NCI-H2107 (cell line): Measurements from ENCODE around the gene ANKRD44.
"Not testable (repeated sequence)": the region's sequence is repeated elsewhere in the genome, so short reads cannot be mapped to it uniquely, and the experiment has no call there.

Experiments used
- DNase-seq: peaks from one replicate; lab custom pipeline; 2025; lab: John Stamatoyannopoulos, UW

The ANKRD44 gene

GRCh38 chr2:197287596-197287932 is 23.0 kb downstream of the ANKRD44 start:
- DNase-seq: not testable (repeated sequence)

GRCh38 chr2:197286805-197287595 is 23.6 kb downstream of the ANKRD44 start:
- DNase-seq: no peak

- no peak for DNase-seq
Observed at GRCh38 chr2:197285361-197285760, 25.2 kb downstream of the ANKRD44 start.

GRCh38 chr2:197284956-197285355 is 25.6 kb downstream of the ANKRD44 start:
- no peak for DNase-seq

GRCh38 chr2:197281421-197281820 is 29.2 kb downstream of the ANKRD44 start:
- DNase-seq: no peak

GRCh38 chr2:197280015-197280702 is 30.4 kb downstream of the ANKRD44 start:
- DNase-seq: no peak

GRCh38 chr2:197278799-197279763 is 31.5 kb downstream of the ANKRD44 start:
- DNase-seq: no peak

GRCh38 chr2:197277794-197278193 is 32.8 kb downstream of the ANKRD44 start:
- no peak for DNase-seq

- no peak for DNase-seq
Observed at GRCh38 chr2:197276156-197276555, 34.4 kb downstream of the ANKRD44 start.

- DNase-seq: no peak
Observed at GRCh38 chr2:197274937-197275336, 35.6 kb downstream of the ANKRD44 start.

- DNase-seq: no peak
Observed at GRCh38 chr2:197274349-197274748, 36.2 kb downstream of the ANKRD44 start.

- peak; percentile 70 for DNase-seq
Observed at GRCh38 chr2:197273485-197273884, 37.1 kb downstream of the ANKRD44 start.

GRCh38 chr2:197270601-197271000 is 40.0 kb downstream of the ANKRD44 start:
- DNase-seq: no peak

GRCh38 chr2:197269815-197270214 is 40.8 kb downstream of the ANKRD44 start:
- DNase-seq: no peak

- DNase-seq: no peak
Observed at GRCh38 chr2:197268786-197269584, 41.6 kb downstream of the ANKRD44 start.

GRCh38 chr2:197266477-197266876 is 44.1 kb downstream of the ANKRD44 start:
- DNase-seq: no peak

GRCh38 chr2:197265924-197266323 is 44.7 kb downstream of the ANKRD44 start:
- DNase-seq: no peak

GRCh38 chr2:197265036-197265435 is 45.5 kb downstream of the ANKRD44 start:
- DNase-seq: no peak

- no peak for DNase-seq
Observed at GRCh38 chr2:197264332-197264731, 46.2 kb downstream of the ANKRD44 start.

- no peak for DNase-seq
Observed at GRCh38 chr2:197263077-197263476, 47.5 kb downstream of the ANKRD44 start.

- no peak for DNase-seq
Observed at GRCh38 chr2:197261808-197262226, 48.8 kb downstream of the ANKRD44 start.
